Left lung (tissue), 10 donors: ENCODE measurements around the gene CAMTA1. TPM values are rescaled to one million over a fixed set of nuclear protein-coding genes. Genes with fewer than 3 reads are reported as not detected.

Experiments
- ATAC-seq: fragments of 200-7000 bp; cut with Tn5 transposase; one replicate; pipeline ENCODE4 v1.9.1; 2020; ENCODE audit warnings: moderate library complexity
- DNase-seq, 4 donors: peaks; one replicate each; pipeline ENCODE4 v3.0.0-alpha.2; 2013 to 2020
- H3K27ac ChIP-seq, 2 donors: fragments of 200-600 bp; sonication (generic) in 1 of 2; one replicate each; pipeline versions ENCODE4 v1.5.0 to v1.8.0; 2020 to 2021
- H3K27me3 ChIP-seq, 2 donors: fragments of 200-600 bp; sonication (generic) in 1 of 2; one replicate each; pipeline versions ENCODE4 v1.5.0 to v1.8.0; 2020 to 2021
- H3K36me3 ChIP-seq, 2 donors: fragments of 200-600 bp; sonication (generic) in 1 of 2; one replicate each; pipeline versions ENCODE4 v1.5.0 to v1.8.0; 2020 to 2021
- H3K4me1 ChIP-seq, 2 donors: fragments of 200-600 bp; one replicate each; pipeline ENCODE4 v1.8.0; 2021
- H3K4me3 ChIP-seq, 2 donors: fragments of 200-600 bp; sonication (generic) in 1 of 2; one replicate each; pipeline versions ENCODE4 v1.5.0 to v1.8.0; 2020 to 2021; ENCODE audit warnings: mild to moderate bottlenecking in 1 of 2
- H3K9me3 ChIP-seq, 2 donors: fragments of 200-600 bp; sonication (generic) in 1 of 2; one replicate each; pipeline versions ENCODE4 v1.5.0 to v1.8.0; 2020 to 2021
- CTCF ChIP-seq, 2 donors: fragments of 200-600 bp; sonication (generic) in 1 of 2; IDR thresholded peaks; one replicate each; pipeline versions ENCODE4 v1.5.0 to v1.8.0; 2021; ENCODE audit warnings: antibody characterized with exemption in 2 of 2
- intact Hi-C, 2 donors: fragments of 100-400 bp; cut with DNase I; formaldehyde crosslinking; loops; one replicate each; pipeline versions ENCODE4 v1.11.2 to v1.14.2; 2022
- polyA plus RNA-seq, 6 donors: library from polyadenylated mRNA; unstranded; fragments of 120-200 nt; gene quantifications; one replicate each; pipeline ENCODE4 v1.2.1, GENCODE V29; 2013; ENCODE audit not compliant: insufficient read length in 6 of 6
- total RNA-seq, 2 donors: library from RNA; stranded (reverse); fragmentation: NEBNext Ultra II Directional; extraction: Animal tissue kit (Norgen Biotek cat#: 25700); gene quantifications; one replicate each; pipeline ENCODE4 v1.2.1, GENCODE V29; 2021
- donor health status: DM: no; HTN: yes; CAD: no.
- donor health status: DM: no; HTN: no; CAD: no.

The CAMTA1 gene
- total and polyA plus RNA-seq, 8 donors = 42.7 to 69.1 (median 49.4) TPM

GRCh38 chr1:7519181-7519860 lies 734.1 kb downstream of the CAMTA1 start:
- intact Hi-C loops = no loop called here
- H3K27me3 ChIP-seq = no peaks in the 10 kb centered on the region
- no peaks in the 10 kb centered on the region for H3K36me3 ChIP-seq
- TF ChIP-seq CTCF (IDR thresholded peaks at IDR 0.05) = no peak
- DNase-seq (peak in 1 of 4 donors; percentile 39), ATAC-seq (no peak)
- H3K9me3 ChIP-seq = no peaks in the 10 kb centered on the region
- no peak overlapping the region for H3K27ac ChIP-seq
- no peaks in the 10 kb centered on the region for H3K4me1 ChIP-seq
- H3K4me3 ChIP-seq = no peak overlapping the region

- no peak for ATAC-seq
These were observed 734.7 kb downstream of the CAMTA1 start for GRCh38 chr1:7519861-7520395.

GRCh38 chr1:7520496-7520895 lies 735.2 kb downstream of the CAMTA1 start:
- H3K36me3 ChIP-seq = no peaks in the 10 kb centered on the region
- no peaks in the 10 kb centered on the region for H3K4me1 ChIP-seq
- no peaks in the 10 kb centered on the region for H3K9me3 ChIP-seq
- H3K4me3 ChIP-seq = no peak overlapping the region
- DNase-seq (peak in 1 of 4 donors; percentile 22), ATAC-seq (no peak)
- no peaks in the 10 kb centered on the region for H3K27me3 ChIP-seq
- no peak overlapping the region for H3K27ac ChIP-seq
- intact Hi-C loops = no loop called here
- TF ChIP-seq CTCF (IDR thresholded peaks at IDR 0.05) = no peak

More at GRCh38 chr1:7519861-7520395, 734.7 kb downstream of the CAMTA1 start:
- TF ChIP-seq CTCF (IDR thresholded peaks at IDR 0.05) = no peak
- peak in 1 of 4 donors; percentile 36 for DNase-seq
- intact Hi-C loops = no loop called here
- Histone ChIP-seq H3K4me3 (no peak overlapping the region), H3K36me3 (no peaks in the 10 kb centered on the region), H3K27me3 (no peaks in the 10 kb centered on the region), H3K4me1 (no peaks in the 10 kb centered on the region), H3K27ac (no peak overlapping the region), H3K9me3 (no peaks in the 10 kb centered on the region)

GRCh38 chr1:7524341-7525337 lies 739.4 kb downstream of the CAMTA1 start:
- intact Hi-C loops = no loop called here
- DNase-seq (peak in 2 of 4 donors; percentile 17 to 77), ATAC-seq (no peak)
- H3K9me3 ChIP-seq = no peaks in the 10 kb centered on the region
- TF ChIP-seq CTCF (IDR thresholded peaks at IDR 0.05) = no peak
- no peaks in the 10 kb centered on the region for H3K27me3 ChIP-seq
- H3K4me3 ChIP-seq = no peak overlapping the region
- no peaks in the 10 kb centered on the region for H3K4me1 ChIP-seq
- H3K36me3 ChIP-seq = no peaks in the 10 kb centered on the region
- H3K27ac ChIP-seq = no peak overlapping the region
